HepG2 (cell line): ENCODE data around the gene SLCO4A1. TPM values are rescaled to one million over a fixed set of nuclear protein-coding genes. Genes with fewer than 3 reads are reported as not detected.
A peak's percentile ranks its signal among the peaks of the same experiment; 100 is the strongest.

Experiments used
- ARNT ChIP-seq: fragments of 450-650 bp; IDR thresholded peaks from 2 replicates; pipeline ENCODE4 v1.6.1; 2017
- BORCS8-MEF2B ChIP-seq: sonication (generic); formaldehyde crosslinking; IDR thresholded peaks from 2 replicates; pipeline ENCODE4 v1.8.0; 2022; ENCODE audit warnings: mild to moderate bottlenecking, missing genetic modification reagents
- CHD4 ChIP-seq: fragments of 200-600 bp; sonication (generic); IDR thresholded peaks from 2 replicates; pipeline ENCODE4 v1.7.0; 2017; ENCODE audit warnings: mild to moderate bottlenecking, low read length, borderline replicate concordance
- ESRRA ChIP-seq: sonication (generic); formaldehyde crosslinking; IDR thresholded peaks from 2 replicates; pipeline ENCODE4 v1.5.1; 2020; ENCODE audit warnings: mild to moderate bottlenecking, low read depth, missing genetic modification reagents
- FOXK2 ChIP-seq: fragments of 450-650 bp; IDR thresholded peaks from 2 replicates; pipeline ENCODE4 v1.6.1; 2016
- KMT2B ChIP-seq: IDR thresholded peaks from 2 replicates; pipeline ENCODE4 v1.6.1; 2016; ENCODE audit warnings: missing genetic modification reagents, missing compliant biosample characterization
- MAFK ChIP-seq, 2 experiments: IDR thresholded peaks in 1 of 2; conservative IDR thresholded peaks in 1 of 2; 2 replicates each; pipeline ENCODE4 v1.6.1; 2011; ENCODE audit warnings: improper control_type of control experiment in 2 of 2, low read length in 2 of 2
- MED8 ChIP-seq: sonication (generic); formaldehyde crosslinking; IDR thresholded peaks from 2 replicates; pipeline ENCODE4 v1.8.1; 2023; ENCODE audit warnings: mild to moderate bottlenecking, missing genetic modification reagents; ENCODE audit not compliant: insufficient replicate concordance
- MEIS2 ChIP-seq: sonication (generic); formaldehyde crosslinking; IDR thresholded peaks from 2 replicates; pipeline ENCODE4 v1.9.0; 2021; ENCODE audit warnings: mild to moderate bottlenecking, missing genetic modification reagents
- MTF1 ChIP-seq: sonication (generic); formaldehyde crosslinking; IDR thresholded peaks from 2 replicates; pipeline ENCODE4 v1.5.0; 2020; ENCODE audit warnings: missing genetic modification reagents
- NFE2L1 ChIP-seq: sonication (generic); formaldehyde crosslinking; IDR thresholded peaks from 2 replicates; pipeline ENCODE4 v1.4.0; 2020; ENCODE audit warnings: missing genetic modification reagents, mild to moderate bottlenecking, borderline replicate concordance
- POLR2AphosphoS5 ChIP-seq: IDR thresholded peaks from 2 replicates; pipeline ENCODE4 v1.6.1; 2012; ENCODE audit warnings: low read depth, low read length
- RXRA ChIP-seq: sonication (generic); formaldehyde crosslinking; IDR thresholded peaks from 2 replicates; pipeline ENCODE4 v1.5.1; 2020; ENCODE audit warnings: missing genetic modification reagents
- SALL1 ChIP-seq: sonication (generic); formaldehyde crosslinking; IDR thresholded peaks from 2 replicates; pipeline ENCODE4 v1.8.0; 2022; ENCODE audit warnings: mild to moderate bottlenecking, missing genetic modification reagents
- TARDBP ChIP-seq: sonication (generic); formaldehyde crosslinking; IDR thresholded peaks from 2 replicates; pipeline ENCODE4 v1.8.0; 2022; ENCODE audit warnings: mild to moderate bottlenecking, missing genetic modification reagents
- TBX2 ChIP-seq: sonication (generic); formaldehyde crosslinking; IDR thresholded peaks from 2 replicates; pipeline ENCODE4 v1.5.0; 2020; ENCODE audit warnings: missing genetic modification reagents, mild to moderate bottlenecking, borderline replicate concordance
- TEAD3 ChIP-seq: optimal IDR thresholded peaks from 2 replicates; pipeline ENCODE3; 2016; ENCODE audit warnings: borderline replicate concordance
- THAP11 ChIP-seq: IDR thresholded peaks from 2 replicates; pipeline ENCODE4 v1.6.1; 2016; ENCODE audit warnings: missing biosample characterization, missing genetic modification reagents
- TOPORS ChIP-seq: sonication (generic); formaldehyde crosslinking; IDR thresholded peaks from 2 replicates; pipeline ENCODE4 v1.8.0; 2023; ENCODE audit warnings: mild to moderate bottlenecking, missing genetic modification reagents
- U2AF1 ChIP-seq: fragments of 200-400 bp; formaldehyde crosslinking; optimal IDR thresholded peaks from 2 replicates; pipeline ENCODE3; 2017; ENCODE audit warnings: mild to moderate bottlenecking, low read depth, low read length
- ZBTB7B ChIP-seq: sonication (generic); formaldehyde crosslinking; IDR thresholded peaks from 2 replicates; pipeline ENCODE4 v1.4.0; 2020; ENCODE audit warnings: missing genetic modification reagents
- ZFYVE20 ChIP-seq: sonication (generic); formaldehyde crosslinking; IDR thresholded peaks from 2 replicates; pipeline ENCODE4 v1.8.0; 2023; ENCODE audit warnings: low read depth, mild to moderate bottlenecking, moderate library complexity, missing genetic modification reagents, borderline replicate concordance
- ZNF253 ChIP-seq: sonication (generic); formaldehyde crosslinking; IDR thresholded peaks from 2 replicates; pipeline ENCODE4 v1.8.0; 2022; ENCODE audit warnings: mild to moderate bottlenecking, missing genetic modification reagents, borderline replicate concordance
- ZNF329 ChIP-seq: sonication (generic); formaldehyde crosslinking; IDR thresholded peaks from 2 replicates; pipeline ENCODE4 v1.9.0; 2021; ENCODE audit warnings: low read depth, mild to moderate bottlenecking, missing genetic modification reagents
- ZNF597 ChIP-seq: sonication (generic); formaldehyde crosslinking; IDR thresholded peaks from 2 replicates; pipeline ENCODE4 v1.5.0; 2020; ENCODE audit warnings: missing genetic modification reagents
- ZNF605 ChIP-seq: sonication (generic); formaldehyde crosslinking; IDR thresholded peaks from 2 replicates; pipeline ENCODE4 v1.8.0; 2022; ENCODE audit warnings: mild to moderate bottlenecking, missing genetic modification reagents
- ZNF724P ChIP-seq: sonication (generic); formaldehyde crosslinking; IDR thresholded peaks from 2 replicates; pipeline ENCODE4 v1.8.0; 2022; ENCODE audit warnings: missing genetic modification reagents, borderline replicate concordance
- ZNF766 ChIP-seq: sonication (generic); formaldehyde crosslinking; IDR thresholded peaks from 2 replicates; pipeline ENCODE4 v1.5.0; 2020; ENCODE audit warnings: missing genetic modification reagents, borderline replicate concordance
- polyA plus RNA-seq, 8 experiments: library from polyadenylated mRNA; depleted of rRNA in 3 of 8; stranded (reverse) in 7 of 8; unstranded in 1 of 8; fragments of >200 nt; fragmentation: Illumina TruSeq in 4 of 8; extraction: Trizol in 4 of 8; gene quantifications; 2 replicates each; pipeline versions ENCODE4 v1.2.1 to v1.2.3, GENCODE V29; 2011 to 2016; ENCODE audit warnings: low read depth in 4 of 8, missing spikeins in 1 of 8, mixed read lengths in 1 of 8; ENCODE audit not compliant: insufficient read depth in 1 of 8
- total RNA-seq, 5 experiments: library from RNA; depleted of rRNA; stranded (reverse); fragments of >200 nt; fragmentation: Illumina TruSeq; extraction: Trizol; gene quantifications; 2 replicates each; pipeline ENCODE4 v1.2.3, GENCODE V29; 2016; ENCODE audit warnings: low read depth in 1 of 5
- TF ChIP-seq, protein P1 (sequence below): sonication (generic); formaldehyde crosslinking; IDR thresholded peaks from 2 replicates; pipeline ENCODE4 v1.5.0; 2020; ENCODE audit warnings: missing genetic modification reagents

The SLCO4A1 gene
- total and polyA plus RNA-seq, 2 of the 13 experiments (the other 11 are each of a cell fraction or from before 2014, with no cell fraction given) = 55.5 to 112 TPM

DNA sequence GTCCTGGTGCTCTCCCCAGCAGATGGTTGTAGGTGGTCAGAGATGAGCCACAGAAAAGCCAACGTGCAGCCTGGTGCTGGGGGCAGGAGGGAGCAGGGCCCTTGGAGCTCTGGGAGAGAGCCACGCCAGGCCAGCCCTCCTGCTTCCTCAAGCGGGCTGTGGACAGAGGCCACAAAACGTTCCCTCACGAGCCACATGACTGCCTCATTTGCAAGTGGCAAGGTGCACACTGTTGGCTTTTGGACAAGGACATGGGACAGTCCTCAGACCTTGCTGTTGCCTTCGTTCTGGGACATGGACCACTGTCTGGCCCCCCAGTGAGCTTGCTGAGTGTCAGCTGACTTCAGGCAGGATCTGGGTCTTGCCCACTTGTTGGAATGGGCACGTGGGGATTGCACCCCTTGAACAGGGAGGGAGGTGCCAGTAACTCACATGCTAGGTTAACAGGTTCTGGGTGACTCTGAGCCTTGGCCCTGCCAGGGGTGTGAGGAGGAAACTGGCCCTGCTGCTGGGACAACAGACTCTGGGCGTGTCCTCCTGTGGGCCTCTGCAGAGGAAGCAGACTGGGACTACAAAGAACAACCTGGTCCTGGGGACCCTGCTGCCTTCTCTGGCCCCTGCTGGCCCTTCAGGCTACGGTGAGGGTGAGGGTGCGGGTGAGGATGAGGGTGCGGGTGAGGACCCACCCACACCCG lies 2.6 kb downstream of the SLCO4A1 start (continued):
- TF ChIP-seq NFE2L1 (CRISPR knock-in tag) = 0 out of 2 replicates have a peak, but pooled peaks have one; percentile 51
- TF ChIP-seq, protein P1, sequence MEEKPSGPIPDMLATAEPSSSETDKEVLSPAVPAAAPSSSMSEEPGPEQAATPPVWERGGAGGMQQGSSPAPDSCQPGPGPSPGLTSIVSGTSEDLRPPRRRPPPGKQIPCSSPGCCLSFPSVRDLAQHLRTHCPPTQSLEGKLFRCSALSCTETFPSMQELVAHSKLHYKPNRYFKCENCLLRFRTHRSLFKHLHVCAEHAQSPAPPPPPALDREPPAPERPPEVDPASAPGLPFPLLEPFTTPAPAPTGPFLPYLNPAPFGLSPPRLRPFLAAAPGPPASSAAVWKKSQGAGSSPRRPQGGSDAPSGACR (CRISPR knock-in tag) = no peak
- TF ChIP-seq SALL1 (CRISPR knock-in tag) = peak; percentile 5; the same call in 1 of the 2 replicates
- no peak for TF ChIP-seq U2AF1
- TF ChIP-seq ZNF597 (CRISPR knock-in tag) = no peak
- TF ChIP-seq ZFYVE20 = no peak
- TF ChIP-seq MTF1 (CRISPR knock-in tag) = no peak
- TF ChIP-seq ZNF329 (CRISPR knock-in tag) = no peak
- no peak for TF ChIP-seq POLR2AphosphoS5
- TF ChIP-seq TOPORS (CRISPR knock-in tag) = no peak
- TF ChIP-seq KMT2B (CRISPR knock-in tag) = no peak
- TF ChIP-seq RXRA (CRISPR knock-in tag) = no peak
- no peak for TF ChIP-seq ZNF724P (CRISPR knock-in tag)
- no peak for TF ChIP-seq ZNF766
- peak; percentile 54 for TF ChIP-seq TEAD3 (CRISPR knock-in tag)
- TF ChIP-seq MEIS2 (CRISPR knock-in tag) = no peak
- TF ChIP-seq ESRRA = no peak
- TF ChIP-seq MAFK (conservative IDR thresholded peaks at IDR 0.05 in 1 of 2, IDR thresholded peaks at IDR 0.05 in 1 of 2; ENCODE audit: low read length in 2 of 2) = no peak
- TF ChIP-seq TBX2 (CRISPR knock-in tag) = 0 out of 2 replicates have a peak, but pooled peaks have one; percentile 20
- no peak for TF ChIP-seq TARDBP
- TF ChIP-seq ARNT = no peak
- no peak for TF ChIP-seq ZBTB7B (CRISPR knock-in tag)
- TF ChIP-seq FOXK2 = no peak
- no peak for TF ChIP-seq THAP11 (CRISPR knock-in tag)
- TF ChIP-seq ZNF605 (CRISPR knock-in tag) = no peak
- TF ChIP-seq ZNF253 = peak; percentile 60; the same call in 1 of the 2 replicates
- TF ChIP-seq BORCS8-MEF2B (CRISPR knock-in tag) = 0 out of 2 replicates have a peak, but pooled peaks have one; percentile 7
- TF ChIP-seq MED8 (CRISPR knock-in tag) = no peak
- TF ChIP-seq CHD4 = no peak
